ENCODE measurements around the gene CRADD.

The CRADD gene

GRCh38 chr12:93713060-93713459, 35.9 kb downstream of the CRADD start:
- Histone ChIP-seq H3K36me3 (ENCODE audit: control insufficient read depth in 2 of 2, insufficient read depth in 1 of 2, low read length in 2 of 2) (no peaks in the 10 kb centered on the region), H3K27ac (ENCODE audit: extremely low read depth, low read depth, low read length) (no peak overlapping the region), H3K4me3 (ENCODE audit: low read depth, low read length) (no peak overlapping the region), H3K9me3 (ENCODE audit: control insufficient read depth, insufficient read depth, low read depth, low read length) (no peaks in the 10 kb centered on the region), H3K4me1 (ENCODE audit: control insufficient read depth, insufficient read depth, low read length) (0 out of 2 replicates have a peak, but pooled peaks cover 6% of the 10 kb centered on the region)
- ChIA-PET CTCF (no interaction called here), POLR2A (no interaction called here)
- no peak for TF ChIP-seq ZNF747 (tag by site-specific recombination; IDR thresholded peaks at IDR 0.05)
- TF ChIP-seq REPIN1 (tag by site-specific recombination; IDR thresholded peaks at IDR 0.05; ENCODE audit: low read depth), result no peak
- TF ChIP-seq ZNF560 (tag by site-specific recombination; IDR thresholded peaks at IDR 0.05; ENCODE audit: borderline replicate concordance), result no peak
- no peak for TF ChIP-seq ZNF555 (tag by site-specific recombination; conservative IDR thresholded peaks at IDR 0.05)
- no peak for TF ChIP-seq ZSCAN4 (tag by site-specific recombination; IDR thresholded peaks at IDR 0.05)
- TF ChIP-seq ZNF184 (tag by site-specific recombination; IDR thresholded peaks at IDR 0.05), result no peak
- TF ChIP-seq GLI4 (tag by site-specific recombination; IDR thresholded peaks at IDR 0.05), result no peak
- TF ChIP-seq ZNF843 (tag by site-specific recombination; IDR thresholded peaks at IDR 0.05), result no peak
- TF ChIP-seq, protein P1, sequence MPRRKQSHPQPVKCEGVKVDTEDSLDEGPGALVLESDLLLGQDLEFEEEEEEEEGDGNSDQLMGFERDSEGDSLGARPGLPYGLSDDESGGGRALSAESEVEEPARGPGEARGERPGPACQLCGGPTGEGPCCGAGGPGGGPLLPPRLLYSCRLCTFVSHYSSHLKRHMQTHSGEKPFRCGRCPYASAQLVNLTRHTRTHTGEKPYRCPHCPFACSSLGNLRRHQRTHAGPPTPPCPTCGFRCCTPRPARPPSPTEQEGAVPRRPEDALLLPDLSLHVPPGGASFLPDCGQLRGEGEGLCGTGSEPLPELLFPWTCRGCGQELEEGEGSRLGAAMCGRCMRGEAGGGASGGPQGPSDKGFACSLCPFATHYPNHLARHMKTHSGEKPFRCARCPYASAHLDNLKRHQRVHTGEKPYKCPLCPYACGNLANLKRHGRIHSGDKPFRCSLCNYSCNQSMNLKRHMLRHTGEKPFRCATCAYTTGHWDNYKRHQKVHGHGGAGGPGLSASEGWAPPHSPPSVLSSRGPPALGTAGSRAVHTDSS (tag by site-specific recombination; IDR thresholded peaks at IDR 0.05), result no peak
- TF ChIP-seq ZFP41 (tag by site-specific recombination; IDR thresholded peaks at IDR 0.05; ENCODE audit: borderline replicate concordance), result no peak
- TF ChIP-seq ZNF791 (tag by site-specific recombination; IDR thresholded peaks at IDR 0.05), result no peak

DNA sequence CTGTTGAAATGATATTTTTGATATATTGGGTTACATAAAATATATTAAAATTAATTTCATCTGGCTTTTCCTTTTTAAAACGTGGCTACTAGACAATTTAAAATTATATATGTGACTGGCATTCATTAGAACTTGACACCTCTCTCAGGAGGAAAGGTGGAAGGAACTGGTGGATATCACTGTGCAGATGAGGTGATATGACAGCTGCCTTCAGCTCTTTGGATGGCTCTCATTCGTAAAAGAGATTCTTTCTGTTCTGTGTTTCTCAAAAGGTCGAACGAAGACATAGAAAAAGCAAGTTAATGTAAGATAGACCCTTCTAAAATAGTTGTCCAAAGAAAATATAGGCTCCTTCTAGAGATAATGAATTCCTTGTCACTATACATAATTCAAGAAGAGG, 36.6 kb downstream of the CRADD start:
- Histone ChIP-seq H3K4me3 (ENCODE audit: low read depth, low read length) (no peak overlapping the region), H3K4me1 (ENCODE audit: control insufficient read depth, insufficient read depth, low read length) (0 out of 2 replicates have a peak, but pooled peaks cover 6% of the 10 kb centered on the region), H3K36me3 (ENCODE audit: control insufficient read depth in 2 of 2, insufficient read depth in 1 of 2, low read length in 2 of 2) (no peaks in the 10 kb centered on the region), H3K27ac (ENCODE audit: extremely low read depth, low read depth, low read length) (no peak overlapping the region), H3K9me3 (ENCODE audit: control insufficient read depth, insufficient read depth, low read depth, low read length) (no peaks in the 10 kb centered on the region)
- TF ChIP-seq ZNF140 (tag by site-specific recombination; IDR thresholded peaks at IDR 0.05) (no peak), ZNF777 (tag by site-specific recombination; IDR thresholded peaks at IDR 0.05; ENCODE audit: borderline replicate concordance) (no peak), ZBTB26 (tag by site-specific recombination; optimal IDR thresholded peaks at IDR 0.05) (no peak), ZNF585B (tag by site-specific recombination; IDR thresholded peaks at IDR 0.05) (no peak), REST (tag by site-specific recombination; IDR thresholded peaks at IDR 0.05) (no peak), ZNF335 (tag by site-specific recombination; conservative IDR thresholded peaks at IDR 0.05) (no peak), OVOL3 (tag by site-specific recombination; IDR thresholded peaks at IDR 0.05) (no peak), SCRT1 (tag by site-specific recombination; IDR thresholded peaks at IDR 0.05; ENCODE audit: borderline replicate concordance) (no peak), ZNF174 (tag by site-specific recombination; IDR thresholded peaks at IDR 0.05) (no peak)
- CTCF ChIA-PET, result no interaction called here
- POLR2A ChIA-PET, result no interaction called here

Data from HEK293 (cell line).